Subcutaneous adipose tissue (tissue), 4 donors: ENCODE results near the gene SULT4A1. TPM values are rescaled to one million over a fixed set of nuclear protein-coding genes. Genes with fewer than 3 reads are reported as not detected.

Experiments
- CTCF ChIP-seq: fragments of 450-650 bp; IDR thresholded peaks from one replicate; pipeline ENCODE4 v1.5.1; 2016; ENCODE audit warnings: low read depth, mild to moderate bottlenecking, control low read depth, antibody characterized with exemption, moderate library complexity
- total RNA-seq, 4 donors: library from RNA; depleted of rRNA; stranded (reverse); fragments of >200 nt; gene quantifications; one replicate each; pipeline ENCODE4 v1.1.0, GENCODE V29; 2016

SULT4A1 gene
- total RNA-seq, 4 donors from 2014 or later, result 0.98 TPM; not detected in 3

- no peak for TF ChIP-seq CTCF
Observed at GRCh38 chr22:43852573-43853327, 9.6 kb downstream of the SULT4A1 start.

- no peak for TF ChIP-seq CTCF
Observed at GRCh38 chr22:43851979-43852307, 10.4 kb downstream of the SULT4A1 start.

- TF ChIP-seq CTCF, result no peak
Observed at GRCh38 chr22:43851058-43851978, 11.0 kb downstream of the SULT4A1 start.

GRCh38 chr22:43850529-43850928 is 11.8 kb downstream of the SULT4A1 start:
- no peak for TF ChIP-seq CTCF

GRCh38 chr22:43849731-43850130 is 12.6 kb downstream of the SULT4A1 start:
- no peak for TF ChIP-seq CTCF

- TF ChIP-seq CTCF, result no peak
Observed at GRCh38 chr22:43848366-43849171, 13.7 kb downstream of the SULT4A1 start.
